ENCODE data around the gene ARFGAP1.
"Not testable (repeated sequence)": the region's sequence is repeated elsewhere in the genome, so short reads cannot be mapped to it uniquely, and the experiment has no call there.

ARFGAP1 gene

GRCh38 chr20:63290136-63290676 lies 17.6 kb downstream of the ARFGAP1 start:
- no peak for DNase-seq (ENCODE audit: low read depth in 1 of 2, low spot score in 1 of 2)

GRCh38 chr20:63290677-63291472 lies 18.3 kb downstream of the ARFGAP1 start:
- peak; percentile 37 for DNase-seq (ENCODE audit: low read depth in 1 of 2, low spot score in 1 of 2)

- DNase-seq (ENCODE audit: low read depth in 1 of 2, low spot score in 1 of 2): no peak
Measured at GRCh38 chr20:63291811-63292210, 19.2 kb downstream of the ARFGAP1 start.

GRCh38 chr20:63292292-63292701 lies 19.7 kb downstream of the ARFGAP1 start:
- DNase-seq (ENCODE audit: low read depth in 1 of 2, low spot score in 1 of 2): no peak

GRCh38 chr20:63292904-63293303 lies 20.3 kb downstream of the ARFGAP1 start, which contains the start of gene COL20A1:
Gene COL20A1, plus strand, starts transcription at chr20:63293186. Its CDS starts 1,922 bp downstream, at chr20:63295108.
- no peak for DNase-seq (ENCODE audit: low read depth in 1 of 2, low spot score in 1 of 2)

GRCh38 chr20:63293456-63293855 lies 20.8 kb downstream of the ARFGAP1 start:
- no peak for DNase-seq (ENCODE audit: low read depth in 1 of 2, low spot score in 1 of 2)

GRCh38 chr20:63293871-63294535 lies 21.4 kb downstream of the ARFGAP1 start:
- no peak for DNase-seq (ENCODE audit: low read depth in 1 of 2, low spot score in 1 of 2)

- no peak for DNase-seq (ENCODE audit: low read depth in 1 of 2, low spot score in 1 of 2)
Measured at GRCh38 chr20:63294536-63294900, 21.9 kb downstream of the ARFGAP1 start.

- no peak for DNase-seq (ENCODE audit: low read depth in 1 of 2, low spot score in 1 of 2)
Measured at GRCh38 chr20:63295018-63295417, 22.4 kb downstream of the ARFGAP1 start.

- DNase-seq (ENCODE audit: low read depth in 1 of 2, low spot score in 1 of 2): no peak
Measured at GRCh38 chr20:63295422-63295821, 22.8 kb downstream of the ARFGAP1 start.

- DNase-seq (ENCODE audit: low read depth in 1 of 2, low spot score in 1 of 2): no peak
Measured at GRCh38 chr20:63295846-63296245, 23.2 kb downstream of the ARFGAP1 start.

- DNase-seq (ENCODE audit: low read depth in 1 of 2, low spot score in 1 of 2): no peak
Measured at GRCh38 chr20:63296531-63297299, 24.1 kb downstream of the ARFGAP1 start.

GRCh38 chr20:63297371-63297781 lies 24.8 kb downstream of the ARFGAP1 start:
- no peak for DNase-seq (ENCODE audit: low read depth in 1 of 2, low spot score in 1 of 2)

- no peak for DNase-seq (ENCODE audit: low read depth in 1 of 2, low spot score in 1 of 2)
Measured at GRCh38 chr20:63297796-63298572, 25.4 kb downstream of the ARFGAP1 start.

- no peak for DNase-seq (ENCODE audit: low read depth in 1 of 2, low spot score in 1 of 2)
Measured at GRCh38 chr20:63298731-63299312, 26.2 kb downstream of the ARFGAP1 start.

- DNase-seq (ENCODE audit: low read depth in 1 of 2, low spot score in 1 of 2): no peak
Measured at GRCh38 chr20:63301671-63302070, 29.1 kb downstream of the ARFGAP1 start.

- no peak for DNase-seq (ENCODE audit: low read depth in 1 of 2, low spot score in 1 of 2)
Measured at GRCh38 chr20:63303095-63303666, 30.6 kb downstream of the ARFGAP1 start.

- no peak for DNase-seq (ENCODE audit: low read depth in 1 of 2, low spot score in 1 of 2)
Measured at GRCh38 chr20:63305393-63305792, 32.8 kb downstream of the ARFGAP1 start.

- not testable (repeated sequence) for DNase-seq (ENCODE audit: low read depth in 1 of 2, low spot score in 1 of 2)
Measured at GRCh38 chr20:63305933-63306672, 33.5 kb downstream of the ARFGAP1 start.

All from activated T-helper 1 cell treated with anti-CD3 and anti-CD28 coated beads, Interleukin-2, amount 50 U/mL, for 16 hours (primary cell).